Stimulated activated CD4-positive, alpha-beta T cell treated with anti-CD3 and anti-CD28 coated beads, Interleukin-1b, Interleukin-23, amount 100 ng/mL, for 48 hours (primary cell): ENCODE results near the gene TMEM139.

Experiments
- DNase-seq: peaks from one replicate; pipeline ENCODE4 v3.0.0-alpha.2; 2020

TMEM139 gene

GRCh38 chr7:143329471-143330170 lies 44.9 kb downstream of the TMEM139 start:
- DNase-seq: no peak

DNA sequence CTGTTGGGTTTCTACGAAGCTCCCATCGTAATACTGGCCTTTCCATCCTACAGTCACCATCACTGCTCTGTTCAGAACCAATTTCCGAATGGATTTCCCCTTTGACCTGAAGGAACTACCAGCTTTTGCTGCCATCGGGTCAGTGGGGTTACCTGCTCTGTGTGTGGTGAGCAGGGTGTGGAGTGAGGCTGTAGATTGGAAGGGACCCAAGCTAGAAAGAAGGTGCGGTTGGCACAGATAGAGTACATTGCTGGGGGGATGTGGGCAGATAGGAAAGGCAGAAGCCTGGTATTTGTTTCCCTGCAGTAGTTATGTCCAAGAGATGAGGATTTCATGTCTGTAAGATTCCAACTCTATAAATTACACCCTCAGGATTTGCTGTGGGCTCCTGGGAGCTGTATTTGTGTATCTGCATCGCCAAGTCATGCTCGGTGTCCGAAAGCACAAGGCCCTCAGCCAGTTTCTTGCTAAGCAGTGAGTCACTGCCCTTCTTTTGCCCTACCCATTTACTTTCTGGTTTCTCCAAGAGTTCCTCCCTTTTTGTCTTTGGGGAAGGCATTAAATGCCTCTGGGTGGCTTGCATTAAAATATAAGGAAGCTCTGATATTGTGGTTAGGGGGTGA lies 46.5 kb downstream of the TMEM139 start:
- no peak for DNase-seq

DNA sequence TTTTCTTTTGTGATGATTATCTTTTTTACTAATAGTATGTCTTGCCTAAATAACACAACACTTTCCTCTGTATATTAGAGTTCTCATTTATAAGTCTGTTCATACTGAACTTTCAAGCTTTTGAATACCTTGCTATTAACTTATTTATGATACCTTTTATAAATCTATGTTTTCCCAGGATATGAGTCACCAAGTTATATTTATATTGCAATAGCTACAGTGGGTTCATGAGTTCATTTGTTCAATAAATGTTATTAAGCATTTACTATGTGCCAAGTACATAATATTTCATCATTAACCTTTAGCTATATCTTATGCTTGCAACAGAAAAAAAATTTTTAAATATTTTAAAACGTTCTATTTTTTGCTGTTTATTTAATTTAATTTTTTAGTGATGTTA lies 49.5 kb downstream of the TMEM139 start:
- no peak for DNase-seq

DNA sequence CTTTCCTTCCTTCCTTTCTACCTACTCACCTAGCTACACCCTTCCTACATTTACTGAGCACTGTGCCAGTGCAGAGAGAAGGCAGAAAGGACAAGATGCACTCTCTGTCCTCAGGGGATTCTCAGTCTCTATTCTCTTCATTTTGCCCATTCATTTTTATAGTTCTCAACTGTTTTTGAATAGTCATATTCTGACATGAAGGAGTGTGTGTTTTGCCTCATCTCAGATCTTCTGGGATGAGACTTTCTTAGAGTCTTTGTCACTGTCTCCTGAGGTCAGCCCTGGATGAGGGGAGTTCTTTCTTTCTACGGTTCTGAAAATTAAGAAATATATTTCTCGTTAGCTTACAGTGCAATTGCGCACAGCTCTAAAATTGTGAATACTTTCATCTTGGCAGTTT lies 52.5 kb downstream of the TMEM139 start:
- DNase-seq: no peak
